OCI-LY3 (cell line): ENCODE measurements around the gene SPC24.

ENCODE experiments used
- EZH2phosphoT487 ChIP-seq: fragments of 200-600 bp; shearing (Covaris generic); IDR thresholded peaks from 2 replicates; pipeline ENCODE4 v1.6.1; 2018; ENCODE audit warnings: antibody characterized with exemption, mixed run types, low read depth
- TF ChIP-seq, protein P1 (sequence below): fragments of 200-600, 300-600 bp; sonication (generic); IDR thresholded peaks from 2 replicates; pipeline ENCODE4 v1.5.1; 2014; ENCODE audit warnings: antibody characterized with exemption, low read length, low read depth

DNA sequence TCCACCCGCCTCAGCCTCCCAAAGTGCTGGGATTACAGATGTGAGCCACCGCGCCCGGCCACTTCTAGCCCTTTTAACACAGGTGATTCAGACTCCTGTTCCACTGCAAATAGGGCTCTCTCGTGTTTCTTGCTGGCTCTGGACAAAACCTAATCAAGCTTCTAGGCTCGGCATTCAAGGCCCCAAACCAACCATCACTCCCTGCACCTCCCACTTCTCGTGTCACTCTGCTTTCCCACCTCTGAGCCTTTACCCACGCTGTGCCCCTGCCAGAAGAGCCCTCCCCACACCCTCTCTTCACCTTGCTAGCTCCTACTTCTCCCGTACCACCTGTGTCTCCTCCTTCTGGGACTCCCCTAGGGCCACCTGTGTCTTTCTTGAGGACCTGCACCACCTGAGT lies 22.0 kb upstream of the SPC24 start:
- TF ChIP-seq, protein P1, sequence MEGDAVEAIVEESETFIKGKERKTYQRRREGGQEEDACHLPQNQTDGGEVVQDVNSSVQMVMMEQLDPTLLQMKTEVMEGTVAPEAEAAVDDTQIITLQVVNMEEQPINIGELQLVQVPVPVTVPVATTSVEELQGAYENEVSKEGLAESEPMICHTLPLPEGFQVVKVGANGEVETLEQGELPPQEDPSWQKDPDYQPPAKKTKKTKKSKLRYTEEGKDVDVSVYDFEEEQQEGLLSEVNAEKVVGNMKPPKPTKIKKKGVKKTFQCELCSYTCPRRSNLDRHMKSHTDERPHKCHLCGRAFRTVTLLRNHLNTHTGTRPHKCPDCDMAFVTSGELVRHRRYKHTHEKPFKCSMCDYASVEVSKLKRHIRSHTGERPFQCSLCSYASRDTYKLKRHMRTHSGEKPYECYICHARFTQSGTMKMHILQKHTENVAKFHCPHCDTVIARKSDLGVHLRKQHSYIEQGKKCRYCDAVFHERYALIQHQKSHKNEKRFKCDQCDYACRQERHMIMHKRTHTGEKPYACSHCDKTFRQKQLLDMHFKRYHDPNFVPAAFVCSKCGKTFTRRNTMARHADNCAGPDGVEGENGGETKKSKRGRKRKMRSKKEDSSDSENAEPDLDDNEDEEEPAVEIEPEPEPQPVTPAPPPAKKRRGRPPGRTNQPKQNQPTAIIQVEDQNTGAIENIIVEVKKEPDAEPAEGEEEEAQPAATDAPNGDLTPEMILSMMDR = no peak
- no peak for TF ChIP-seq EZH2phosphoT487
